NCI-H2081 (cell line): ENCODE measurements around the gene ZNF827.

Experiments used
- DNase-seq, 2 experiments: peaks; one replicate each; lab custom pipeline; 2025; lab: John Stamatoyannopoulos, UW

Gene ZNF827

DNA sequence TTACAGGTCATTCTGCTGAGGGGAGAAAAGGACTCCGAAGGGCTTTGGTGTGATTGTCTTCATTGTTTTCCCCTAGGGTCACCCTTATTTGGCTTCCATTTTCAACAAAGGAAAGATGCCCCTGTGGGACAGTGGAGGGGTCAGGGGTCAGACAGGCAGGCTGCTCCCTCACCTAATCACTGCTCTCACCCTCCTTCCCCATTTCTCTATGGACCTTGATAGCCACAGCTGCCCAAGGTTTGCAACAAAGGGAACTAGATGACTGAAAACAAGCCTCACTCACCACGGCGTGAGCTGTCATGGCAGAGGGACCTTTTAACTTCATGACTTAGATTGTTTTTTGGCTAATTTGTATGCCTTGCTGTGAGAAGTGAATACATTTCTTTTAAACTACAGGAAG is 218.0 kb downstream of the ZNF827 start:
- DNase-seq: no peak

DNA sequence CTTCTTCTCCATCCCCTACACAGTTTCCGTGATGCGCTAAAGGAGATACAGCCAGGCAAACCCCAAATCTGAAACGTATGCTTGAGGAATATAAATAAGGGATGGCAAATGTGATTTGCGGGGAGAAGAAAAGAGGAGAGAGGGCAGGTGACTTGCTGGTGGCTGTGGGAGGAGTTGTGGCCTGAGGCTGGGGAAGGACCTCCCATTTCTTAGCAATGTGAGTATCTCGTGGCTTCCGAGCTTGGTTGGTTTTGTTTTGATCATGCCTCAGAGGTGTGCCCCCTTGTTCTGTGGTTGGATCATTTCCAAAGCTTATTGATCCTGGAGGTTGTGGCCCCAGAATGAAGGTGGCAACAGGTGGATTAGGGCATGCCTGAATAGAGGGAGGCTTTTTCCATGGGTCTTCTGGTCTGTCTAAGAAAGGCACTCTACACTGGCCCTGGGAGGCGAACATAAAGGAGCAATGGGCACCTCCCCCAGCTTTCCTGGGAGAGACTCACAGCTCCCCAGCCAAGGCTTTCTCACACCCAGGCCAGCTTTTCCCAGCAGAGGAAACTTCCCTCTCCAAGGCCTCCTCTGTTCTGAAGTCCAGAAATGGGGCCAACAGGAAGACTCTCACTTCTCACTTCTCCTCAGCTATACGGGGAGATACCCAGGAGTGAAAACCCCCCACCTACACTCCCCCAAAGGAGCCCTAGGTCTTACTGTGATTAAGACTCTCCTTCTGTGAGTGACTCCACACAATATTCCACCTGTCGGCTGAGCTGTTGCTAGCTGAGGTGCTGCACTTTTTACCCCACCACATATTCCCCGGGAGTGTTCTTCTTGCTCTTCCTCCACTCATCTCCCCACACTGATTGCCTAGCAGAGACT is 218.6 kb downstream of the ZNF827 start:
- no peak for DNase-seq

DNA sequence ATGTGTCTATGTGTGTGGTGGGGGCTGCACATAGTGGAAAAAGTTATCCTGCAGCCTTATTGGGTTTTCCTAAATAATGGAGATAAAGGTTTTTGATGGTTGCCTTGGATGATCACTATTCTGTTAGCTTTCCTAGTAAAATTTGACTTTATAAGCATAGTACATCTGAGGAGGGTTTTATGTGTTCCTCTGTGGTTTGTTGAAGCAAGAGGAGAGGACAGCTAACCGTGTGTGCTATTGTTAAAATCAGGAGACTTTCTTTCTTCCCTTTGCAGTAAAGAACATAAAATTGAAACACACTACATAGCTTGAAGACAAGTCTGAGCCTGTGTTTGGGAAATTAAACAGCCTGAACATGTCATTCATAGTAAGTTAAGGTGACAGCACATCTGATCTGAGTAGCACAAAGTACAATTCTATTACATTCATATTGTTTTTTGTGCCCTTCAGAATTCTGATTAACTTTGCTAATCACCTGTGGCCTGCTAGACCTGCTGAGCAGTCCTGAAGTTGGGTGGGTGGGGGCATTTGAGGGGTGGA is 221.9 kb downstream of the ZNF827 start:
- no peak for DNase-seq

DNA sequence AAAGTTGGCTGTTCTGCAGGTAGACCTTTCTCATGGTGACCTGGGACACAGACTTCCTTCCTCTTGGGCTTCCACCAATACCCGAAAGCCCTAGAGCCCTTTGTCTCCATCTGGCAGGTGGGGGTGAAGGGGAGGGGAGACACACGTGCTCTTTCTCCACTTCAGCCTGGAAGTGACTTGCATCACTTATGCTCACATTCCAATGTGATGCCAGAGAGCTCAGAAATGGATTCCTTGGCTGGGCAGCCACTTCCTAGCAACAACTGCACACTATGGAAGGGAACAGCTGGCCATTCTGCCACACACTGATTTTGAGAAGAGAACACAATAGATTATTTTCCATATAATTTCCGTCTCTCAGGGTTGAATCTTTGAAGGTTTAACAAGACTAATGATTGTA is 222.4 kb downstream of the ZNF827 start:
- DNase-seq: no peak

DNA sequence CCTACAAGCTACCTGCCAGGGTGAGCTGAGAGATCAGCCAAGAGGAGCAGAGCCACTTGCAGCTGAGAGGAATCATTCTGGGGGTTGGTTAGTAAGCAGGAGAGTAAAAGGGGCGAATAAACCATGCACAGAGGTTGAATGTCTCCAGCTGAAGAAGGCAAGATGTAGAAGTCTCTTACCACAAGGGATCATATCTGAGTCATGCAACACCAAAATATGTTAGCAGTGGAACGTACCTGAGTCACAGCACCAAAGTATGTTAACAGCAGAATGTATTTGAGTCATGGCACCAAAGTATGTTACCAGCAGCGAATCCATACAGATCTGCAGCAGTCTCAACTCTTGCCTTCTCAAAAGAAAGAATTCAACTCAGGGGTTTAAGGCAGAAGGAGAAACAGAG is 228.8 kb downstream of the ZNF827 start:
- DNase-seq: peak in 1 of 2 experiments; percentile 55

DNA sequence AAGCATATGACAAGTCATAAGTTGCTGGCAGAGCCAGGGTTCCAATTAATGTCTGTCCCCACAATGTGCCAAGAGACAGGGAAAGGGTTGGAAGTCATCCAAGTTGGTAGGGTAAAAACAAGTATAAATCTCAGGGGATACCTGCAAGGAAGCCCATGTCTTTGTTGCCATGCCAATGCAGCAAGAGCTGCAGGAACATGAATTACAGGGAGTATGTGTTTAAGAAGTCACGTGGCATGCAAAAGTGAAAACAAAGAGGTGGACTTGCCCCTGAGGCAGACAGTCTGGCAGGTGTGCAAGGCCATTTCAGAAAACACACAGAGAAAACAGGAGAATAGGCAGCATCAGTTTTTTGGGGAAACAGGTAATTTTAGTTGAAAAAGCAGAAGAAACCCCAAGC is 229.3 kb downstream of the ZNF827 start:
- DNase-seq: peak; percentile 72 to 92
